Measurements from ENCODE around the gene GFPT1. TPM values are rescaled to one million over a fixed set of nuclear protein-coding genes. Genes with fewer than 3 reads are reported as not detected.
"Not testable (repeated sequence)": the region's sequence is repeated elsewhere in the genome, so short reads cannot be mapped to it uniquely, and the experiment has no call there.

Gene GFPT1
- total and polyA plus RNA-seq, 9 donors: 6.9 to 39.5 (median 28.7) TPM

- no peaks in the 10 kb centered on the region for H3K36me3 ChIP-seq
- WGBS, 3 donors: 75 to 87% (median 76%) methylated on average over 2 of the region's 2 CpGs
- DNase-seq: no peak
- H3K27ac ChIP-seq: no peak overlapping the region
- no peaks in the 10 kb centered on the region for H3K4me1 ChIP-seq (ENCODE audit: insufficient read depth)
- H3K4me3 ChIP-seq: no peak overlapping the region
- intact Hi-C loops (cut with DNase I): no loop called here
- TF ChIP-seq POLR2A (IDR thresholded peaks at IDR 0.05) (no peak), CTCF (IDR thresholded peaks at IDR 0.05) (no peak), EP300 (IDR thresholded peaks at IDR 0.05) (no peak)
- H3K9me3 ChIP-seq: no peaks in the 10 kb centered on the region
- no peaks in the 10 kb centered on the region for H3K27me3 ChIP-seq
Observed at GRCh38 chr2:69428981-69429380, 42.0 kb upstream of the GFPT1 start.

DNA sequence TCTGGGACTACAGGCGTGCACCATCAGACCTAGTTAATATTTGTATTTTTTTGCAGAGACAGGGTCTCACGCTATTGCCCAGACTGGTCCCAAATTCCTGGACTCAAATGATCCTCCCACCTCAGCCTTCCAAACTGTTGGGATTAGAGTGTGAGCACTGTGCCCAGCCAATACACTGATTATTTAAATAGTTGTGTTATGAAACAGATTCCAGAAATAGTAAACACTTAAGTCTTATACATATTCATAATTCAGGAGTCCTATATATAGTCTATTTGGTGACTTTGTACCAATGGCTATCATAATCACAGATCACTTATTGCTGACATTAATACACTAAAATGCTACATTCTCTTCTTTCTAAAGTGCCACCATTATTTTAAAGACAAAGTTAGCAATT lies 37.4 kb upstream of the GFPT1 start:
- no peaks in the 10 kb centered on the region for H3K36me3 ChIP-seq
- H3K27me3 ChIP-seq: no peaks in the 10 kb centered on the region
- no peaks in the 10 kb centered on the region for H3K9me3 ChIP-seq
- no peak overlapping the region for H3K27ac ChIP-seq
- H3K4me3 ChIP-seq: no peak overlapping the region
- H3K4me1 ChIP-seq (ENCODE audit: insufficient read depth): peaks cover 2% of the 10 kb centered on the region
- WGBS, 3 donors: 60 to 66% (median 66%) methylated on average over 2 of the region's 2 CpGs
- intact Hi-C loops (cut with DNase I): no loop called here
- TF ChIP-seq POLR2A (IDR thresholded peaks at IDR 0.05): no peak
- no peak for TF ChIP-seq CTCF (IDR thresholded peaks at IDR 0.05)
- TF ChIP-seq EP300 (IDR thresholded peaks at IDR 0.05): no peak
- no peak for DNase-seq

DNA sequence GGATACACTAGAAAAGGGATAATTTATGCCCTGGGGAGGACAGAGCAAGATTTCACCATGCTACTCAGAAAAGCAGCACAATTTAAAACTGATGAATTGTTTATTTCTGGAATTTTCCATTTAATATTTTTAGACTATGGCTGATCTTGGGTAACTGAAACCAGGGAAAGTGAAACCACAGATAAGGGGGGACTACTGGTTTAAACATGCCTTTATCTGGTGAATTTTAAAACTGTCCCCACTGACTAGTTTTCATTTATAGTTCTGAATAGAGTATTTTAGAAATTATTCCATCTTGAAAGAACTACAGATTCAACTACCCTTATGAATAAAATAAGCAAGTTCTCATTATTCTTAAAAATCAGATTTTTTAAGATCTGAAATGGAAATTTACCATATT lies 35.2 kb upstream of the GFPT1 start:
- no peaks in the 10 kb centered on the region for H3K9me3 ChIP-seq
- no peak for DNase-seq
- TF ChIP-seq POLR2A (IDR thresholded peaks at IDR 0.05) (no peak), CTCF (IDR thresholded peaks at IDR 0.05) (no peak), EP300 (IDR thresholded peaks at IDR 0.05) (no peak)
- H3K27ac ChIP-seq: no peak overlapping the region
- no peaks in the 10 kb centered on the region for H3K27me3 ChIP-seq
- H3K4me3 ChIP-seq: no peak overlapping the region
- H3K36me3 ChIP-seq: no peaks in the 10 kb centered on the region
- H3K4me1 ChIP-seq (ENCODE audit: insufficient read depth): peaks cover 2% of the 10 kb centered on the region
- intact Hi-C loops (cut with DNase I): no loop called here

DNA sequence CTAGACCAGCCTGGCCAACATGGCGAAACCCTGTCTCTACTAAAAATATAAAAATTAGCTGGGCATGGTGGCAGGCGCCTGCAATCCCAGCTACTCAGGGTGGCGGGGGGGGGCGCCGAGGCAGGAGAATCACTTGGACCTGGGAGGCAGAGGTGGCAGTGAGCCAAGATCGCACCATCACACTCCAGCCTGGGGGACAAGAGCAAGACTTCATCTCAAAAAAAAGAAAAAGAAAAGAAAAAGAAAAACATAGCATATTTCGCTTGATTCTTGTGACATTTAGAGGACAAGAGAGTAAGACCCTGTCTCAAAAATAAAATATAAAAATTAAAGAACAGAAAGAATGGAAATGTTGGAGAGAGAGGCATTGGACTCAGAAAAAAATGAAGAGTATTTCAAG lies 32.1 kb upstream of the GFPT1 start:
- H3K4me3 ChIP-seq; H3K36me3 ChIP-seq; H3K4me1 ChIP-seq (ENCODE audit: insufficient read depth); H3K27ac ChIP-seq; H3K9me3 ChIP-seq; intact Hi-C loops (cut with DNase I); H3K27me3 ChIP-seq; DNase-seq: not testable (repeated sequence)
- WGBS, 3 donors: 81 to 96% (median 89%) methylated on average over 7 of the region's 7 CpGs

GRCh38 chr2:69416147-69416546 lies 29.1 kb upstream of the GFPT1 start:
- no peak for DNase-seq
- H3K9me3 ChIP-seq: no peaks in the 10 kb centered on the region
- no peak overlapping the region for H3K27ac ChIP-seq
- TF ChIP-seq POLR2A (IDR thresholded peaks at IDR 0.05): no peak
- TF ChIP-seq CTCF (IDR thresholded peaks at IDR 0.05): no peak
- no peak for TF ChIP-seq EP300 (IDR thresholded peaks at IDR 0.05)
- intact Hi-C loops (cut with DNase I): no loop called here
- no peaks in the 10 kb centered on the region for H3K27me3 ChIP-seq
- no peaks in the 10 kb centered on the region for H3K4me1 ChIP-seq (ENCODE audit: insufficient read depth)
- no peaks in the 10 kb centered on the region for H3K36me3 ChIP-seq
- 78 to 84% (median 81%) methylated on average over 1 of the region's 1 CpG for WGBS, 3 donors
- H3K4me3 ChIP-seq: no peak overlapping the region

Measured in ovary (tissue), 9 donors.